ENCODE results near the gene REV1. TPM values are rescaled to one million over a fixed set of nuclear protein-coding genes. Genes with fewer than 3 reads are reported as not detected.

REV1 gene
- total and polyA plus RNA-seq, 2 of the 4 experiments (the other 2 are of a cell fraction): 13.4 to 30.1 TPM

- no peak overlapping the region for H2BK5ac ChIP-seq (ENCODE audit: low read depth, low read length, poor library complexity, severe bottlenecking)
- H2BK120ac ChIP-seq (ENCODE audit: low read depth, low read length): no peak overlapping the region
- no peak overlapping the region for H3K4ac ChIP-seq (ENCODE audit: low read depth, low read length)
- H3K9me3 ChIP-seq (ENCODE audit: control insufficient read depth, insufficient read depth, low read length): no peaks in the 10 kb centered on the region
- H3K27me3 ChIP-seq (ENCODE audit: control insufficient read depth, insufficient read depth, low read length): no peaks in the 10 kb centered on the region
- H3K9ac ChIP-seq (ENCODE audit: low read depth, low read length): no peak overlapping the region
- H2BK20ac ChIP-seq (ENCODE audit: low read depth, low read length): no peak overlapping the region
- dilution Hi-C loops (cut with HindIII; ENCODE audit: low sequenced_read_pairs, unreplicated experiment) (no loop called here), intact Hi-C loops (cut with micrococcal nuclease) (no loop called here), in situ Hi-C loops (cut with MboI; ENCODE audit: low sequenced_read_pairs) (no loop called here)
- H3K36me3 ChIP-seq (ENCODE audit: control insufficient read depth, insufficient read depth, low read length): no peaks in the 10 kb centered on the region
- no CpG with 5 or more reads among the region's 4 CpGs for WGBS, 2 experiments (ENCODE audit: extremely low coverage in 2 of 2, insufficient read length in 1 of 2)
- 0 out of 2 replicates have a peak, but pooled peaks cover 4% of the 10 kb centered on the region for H3K4me1 ChIP-seq (ENCODE audit: control insufficient read depth, insufficient read depth, low read length)
- no peak overlapping the region for H2AK5ac ChIP-seq (ENCODE audit: low read depth, low read length)
- no peak overlapping the region for H3K18ac ChIP-seq (ENCODE audit: low read depth, low read length)
- no peak overlapping the region for H3K4me2 ChIP-seq (ENCODE audit: low read depth, low read length)
- H4K20me1 ChIP-seq (ENCODE audit: insufficient read depth, low read length): peaks cover 56% of the 10 kb centered on the region
- no peak overlapping the region for H4K5ac ChIP-seq (ENCODE audit: low read depth, low read length)
- no peak overlapping the region for H2AFZ ChIP-seq (replicated peaks; ENCODE audit: low read length, poor library complexity)
- no peak overlapping the region for H3K4me3 ChIP-seq (ENCODE audit: insufficient read depth, low read depth, low read length)
- no peak overlapping the region for H3K56ac ChIP-seq (ENCODE audit: extremely low read depth, insufficient read depth, low read length)
- H3K9me1 ChIP-seq (ENCODE audit: insufficient read depth, low read length): peaks cover 9% of the 10 kb centered on the region
- no peak overlapping the region for H3K14ac ChIP-seq (replicated peaks; ENCODE audit: low read depth, low read length)
- no peak for DNase-seq
- no peak overlapping the region for H2BK15ac ChIP-seq (ENCODE audit: low read depth, low read length)
- no peak overlapping the region for H4K91ac ChIP-seq (ENCODE audit: insufficient read depth, low read depth, low read length)
- peaks cover 27 to 60% of the 10 kb centered on the region in 2 experiments for H3K79me1 ChIP-seq (ENCODE audit: low read depth in 1 of 2, low read length in 2 of 2)
- no peak overlapping the region for H3K27ac ChIP-seq (ENCODE audit: insufficient read depth, low read length)
- no peak for ATAC-seq (ENCODE audit: low read depth)
- no TSS peak for BruUV-seq (replicated peaks)
- no peak overlapping the region for H3K23ac ChIP-seq (ENCODE audit: low read depth, low read length)
- H4K8ac ChIP-seq (ENCODE audit: low read depth in 2 of 2, low read length in 2 of 2): no peak overlapping the region
- ChIA-PET POLR2A (ENCODE audit: unreplicated experiment) (no interaction called here), CTCF (no interaction called here)
- TF ChIP-seq CTCF (conservative IDR thresholded peaks at IDR 0.05; ENCODE audit: low read depth, low read length): no peak
- TF ChIP-seq SMC3 (IDR thresholded peaks at IDR 0.05; ENCODE audit: low read depth, low read length): no peak
- no peak for TF ChIP-seq NFE2L2 (IDR thresholded peaks at IDR 0.05; ENCODE audit: low read depth, low read length)
- TF ChIP-seq USF2 (IDR thresholded peaks at IDR 0.05; ENCODE audit: low read depth, low read length): no peak
- no peak for TF ChIP-seq RCOR1 (IDR thresholded peaks at IDR 0.05; ENCODE audit: insufficient replicate concordance, low read length)
- TF ChIP-seq CEBPB (IDR thresholded peaks at IDR 0.05; ENCODE audit: low read depth, low read length): no peak
- TF ChIP-seq RAD21 (IDR thresholded peaks at IDR 0.05; ENCODE audit: low read length): no peak
- TF ChIP-seq ELK1 (IDR thresholded peaks at IDR 0.05; ENCODE audit: borderline replicate concordance, low read depth, low read length): no peak
- no peak for TF ChIP-seq RFX5 (IDR thresholded peaks at IDR 0.05; ENCODE audit: low read depth, low read length)
- TF ChIP-seq MAZ (IDR thresholded peaks at IDR 0.05; ENCODE audit: borderline replicate concordance, low read depth, low read length): no peak
- TF ChIP-seq MAFK (IDR thresholded peaks at IDR 0.05; ENCODE audit: low read depth, low read length): no peak
- no peak for TF ChIP-seq FOS (IDR thresholded peaks at IDR 0.05; ENCODE audit: low read depth, low read length)
- TF ChIP-seq CHD1 (IDR thresholded peaks at IDR 0.05; ENCODE audit: low read depth, low read length): no peak
- no peak for TF ChIP-seq MXI1 (IDR thresholded peaks at IDR 0.05; ENCODE audit: borderline replicate concordance, low read depth, low read length)
- no peak for TF ChIP-seq BHLHE40 (IDR thresholded peaks at IDR 0.05; ENCODE audit: low read depth, low read length)
- no peak for TF ChIP-seq POLR2A (IDR thresholded peaks at IDR 0.05; ENCODE audit: low read depth, low read length)
- H2AK9ac ChIP-seq (replicated peaks; ENCODE audit: low read depth, low read length, poor library complexity): no peak overlapping the region
Measured at GRCh38 chr2:99485824-99486223, 4.0 kb downstream of the REV1 start.
